Tibial nerve (tissue), 3 donors: ENCODE measurements around the gene TINCR.

ENCODE experiments used
- POLR2A ChIP-seq, 2 donors: fragments of 450-650 bp; IDR thresholded peaks; one replicate each; pipeline ENCODE4 v1.6.1; 2017; ENCODE audit warnings: antibody characterized with exemption in 2 of 2, mild to moderate bottlenecking in 2 of 2, moderate library complexity in 2 of 2
- TF ChIP-seq, protein P1 (sequence below), 5 experiments: fragments of 200-600 bp in 3 of 5; fragments of 450-650 bp in 2 of 5; sonication (generic) in 3 of 5; IDR thresholded peaks; one replicate each; pipeline ENCODE4 v1.5.1; 2016 to 2019; ENCODE audit warnings: antibody characterized with exemption in 5 of 5, mild to moderate bottlenecking in 3 of 5, moderate library complexity in 2 of 5

DNA sequence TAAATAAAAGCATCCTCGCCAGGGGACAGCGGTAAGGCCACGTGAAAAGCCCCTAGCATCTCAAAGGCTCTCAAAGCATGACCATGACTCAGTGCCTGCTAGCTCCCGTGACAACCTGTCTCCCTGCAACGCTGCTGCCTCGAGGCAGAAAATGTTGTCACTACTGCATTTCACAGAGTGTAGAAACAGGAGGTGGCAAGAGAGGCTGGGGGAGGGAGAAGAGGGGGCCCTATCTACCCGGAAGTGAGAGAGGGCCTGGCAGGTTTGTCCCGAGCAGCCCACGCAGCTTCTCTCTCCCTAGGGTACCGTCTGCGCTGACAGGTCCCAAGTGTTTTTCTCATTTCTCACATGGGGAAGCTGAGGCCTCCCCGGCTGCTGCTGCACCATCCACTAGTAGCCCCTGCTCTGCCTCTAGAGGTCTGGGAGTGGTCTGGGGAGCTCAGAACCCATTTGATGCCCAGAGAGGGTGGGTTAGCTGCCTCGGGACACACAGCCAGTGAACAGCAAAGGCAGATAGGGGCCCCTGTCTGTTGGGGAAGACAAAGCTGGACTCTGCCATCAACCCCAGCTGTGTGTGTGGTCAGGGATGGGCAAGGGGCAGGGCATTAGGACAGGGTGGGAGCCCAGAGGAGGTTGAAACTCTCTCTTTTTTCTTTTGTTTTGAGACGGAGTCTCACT lies 3.7 kb downstream of the TINCR start:
- TF ChIP-seq, protein P1, sequence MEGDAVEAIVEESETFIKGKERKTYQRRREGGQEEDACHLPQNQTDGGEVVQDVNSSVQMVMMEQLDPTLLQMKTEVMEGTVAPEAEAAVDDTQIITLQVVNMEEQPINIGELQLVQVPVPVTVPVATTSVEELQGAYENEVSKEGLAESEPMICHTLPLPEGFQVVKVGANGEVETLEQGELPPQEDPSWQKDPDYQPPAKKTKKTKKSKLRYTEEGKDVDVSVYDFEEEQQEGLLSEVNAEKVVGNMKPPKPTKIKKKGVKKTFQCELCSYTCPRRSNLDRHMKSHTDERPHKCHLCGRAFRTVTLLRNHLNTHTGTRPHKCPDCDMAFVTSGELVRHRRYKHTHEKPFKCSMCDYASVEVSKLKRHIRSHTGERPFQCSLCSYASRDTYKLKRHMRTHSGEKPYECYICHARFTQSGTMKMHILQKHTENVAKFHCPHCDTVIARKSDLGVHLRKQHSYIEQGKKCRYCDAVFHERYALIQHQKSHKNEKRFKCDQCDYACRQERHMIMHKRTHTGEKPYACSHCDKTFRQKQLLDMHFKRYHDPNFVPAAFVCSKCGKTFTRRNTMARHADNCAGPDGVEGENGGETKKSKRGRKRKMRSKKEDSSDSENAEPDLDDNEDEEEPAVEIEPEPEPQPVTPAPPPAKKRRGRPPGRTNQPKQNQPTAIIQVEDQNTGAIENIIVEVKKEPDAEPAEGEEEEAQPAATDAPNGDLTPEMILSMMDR (IDR thresholded peaks at IDR 0.05): no peak
- no peak for TF ChIP-seq POLR2A (IDR thresholded peaks at IDR 0.05)
